Smooth muscle cell (in vitro differentiated cells): ENCODE data around the gene CCL26. TPM values are rescaled to one million over a fixed set of nuclear protein-coding genes. Genes with fewer than 3 reads are reported as not detected.
"Not testable (repeated sequence)": the region's sequence is repeated elsewhere in the genome, so short reads cannot be mapped to it uniquely, and the experiment has no call there.

Experiments used
- DNase-seq: peaks from one replicate; lab custom pipeline; 2025; ENCODE audit not compliant: unreplicated experiment; lab: John Stamatoyannopoulos, UW
- H2AFZ ChIP-seq: fragments of 200-600 bp; sonication (generic); 2 replicates; pipeline ENCODE4 v1.6.0; 2016; ENCODE audit warnings: antibody characterized with exemption, low read depth, mild to moderate bottlenecking
- H3F3A ChIP-seq: fragments of 200-600 bp; sonication (generic); 2 replicates; pipeline ENCODE4 v1.6.0; 2017; ENCODE audit warnings: antibody characterized with exemption, low read depth
- H3K27ac ChIP-seq: fragments of 200-600 bp; sonication (generic); 2 replicates; pipeline ENCODE4 v1.5.1; 2016; ENCODE audit warnings: low read depth, mild to moderate bottlenecking
- H3K27me3 ChIP-seq: fragments of 200-600 bp; sonication (generic); 2 replicates; pipeline ENCODE4 v1.6.1; 2016; ENCODE audit warnings: low read depth, mild to moderate bottlenecking
- H3K36me3 ChIP-seq: fragments of 200-600 bp; sonication (generic); 2 replicates; pipeline ENCODE4 v1.5.1; 2016; ENCODE audit warnings: low read depth
- H3K4me1 ChIP-seq: fragments of 200-600 bp; sonication (generic); 2 replicates; pipeline ENCODE4 v1.5.1; 2016; ENCODE audit warnings: low read depth
- H3K4me2 ChIP-seq: fragments of 200-600 bp; sonication (generic); 2 replicates; pipeline ENCODE4 v1.6.0; 2016; ENCODE audit warnings: mild to moderate bottlenecking
- H3K4me3 ChIP-seq: fragments of 200-600 bp; sonication (generic); 2 replicates; pipeline ENCODE4 v1.5.1; 2016; ENCODE audit warnings: mild to moderate bottlenecking
- H3K79me2 ChIP-seq: fragments of 200-600 bp; sonication (generic); 2 replicates; pipeline ENCODE4 v1.6.0; 2016; ENCODE audit warnings: low read depth, mild to moderate bottlenecking
- H3K9ac ChIP-seq: fragments of 200-600 bp; sonication (generic); 2 replicates; pipeline ENCODE4 v1.6.0; 2016; ENCODE audit warnings: low read depth
- H3K9me3 ChIP-seq: fragments of 200-600 bp; sonication (generic); replicated peaks from 2 replicates; pipeline ENCODE4 v1.5.1; 2016; ENCODE audit warnings: low read depth
- H4K20me1 ChIP-seq: fragments of 200-600 bp; sonication (generic); 2 replicates; pipeline ENCODE4 v1.6.0; 2016; ENCODE audit warnings: low read depth
- WGBS: methylation state at CpG from one replicate; pipeline ENCODE4 v1.1.7; 2016; ENCODE audit warnings: low lambda C conversion rate; 5-methylcytosine and 5-hydroxymethylcytosine counted together
- polyA plus RNA-seq: library from polyadenylated mRNA; unstranded; fragments of >200 nt; fragmentation: Nextera tagmentation; extraction: Ambion mirVana; gene quantifications from 2 replicates; pipeline ENCODE4 v1.2.1, GENCODE V29; 2016
- total RNA-seq: library from RNA; depleted of rRNA; stranded (reverse); fragments of >200 nt; gene quantifications from 2 replicates; pipeline ENCODE4 v1.2.3, GENCODE V29; 2014
- TF ChIP-seq, protein P1 (sequence below): fragments of 200-600 bp; sonication (generic); IDR thresholded peaks from 2 replicates; pipeline ENCODE4 v1.5.1; 2017; ENCODE audit warnings: borderline replicate concordance, mild to moderate bottlenecking, antibody characterized with exemption; ENCODE audit not compliant: insufficient read depth, poor library complexity, severe bottlenecking

CCL26 gene
- total and polyA plus RNA-seq, 2 experiments from 2014 or later, result 1.2 TPM; not detected in 1

DNA sequence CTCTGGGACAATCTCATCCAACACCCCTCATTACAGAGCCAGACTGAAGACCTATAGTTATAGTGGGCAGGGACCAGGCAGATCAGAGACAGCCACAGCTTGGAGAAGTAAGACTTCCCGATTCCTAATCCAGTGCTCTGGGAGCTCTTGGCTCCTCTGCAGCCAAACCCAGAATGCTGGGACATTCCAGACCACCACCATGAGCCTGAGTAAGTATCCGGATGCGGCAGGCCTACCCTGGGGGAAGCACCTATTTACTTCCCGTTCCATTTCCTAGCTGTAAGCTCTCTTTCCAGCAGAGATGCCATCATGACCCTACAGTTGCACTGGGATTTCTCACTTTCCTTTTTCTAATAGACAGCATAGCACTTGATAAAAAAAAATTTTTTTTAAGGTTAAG lies 49.6 kb downstream of the CCL26 start:
- TF ChIP-seq, protein P1, sequence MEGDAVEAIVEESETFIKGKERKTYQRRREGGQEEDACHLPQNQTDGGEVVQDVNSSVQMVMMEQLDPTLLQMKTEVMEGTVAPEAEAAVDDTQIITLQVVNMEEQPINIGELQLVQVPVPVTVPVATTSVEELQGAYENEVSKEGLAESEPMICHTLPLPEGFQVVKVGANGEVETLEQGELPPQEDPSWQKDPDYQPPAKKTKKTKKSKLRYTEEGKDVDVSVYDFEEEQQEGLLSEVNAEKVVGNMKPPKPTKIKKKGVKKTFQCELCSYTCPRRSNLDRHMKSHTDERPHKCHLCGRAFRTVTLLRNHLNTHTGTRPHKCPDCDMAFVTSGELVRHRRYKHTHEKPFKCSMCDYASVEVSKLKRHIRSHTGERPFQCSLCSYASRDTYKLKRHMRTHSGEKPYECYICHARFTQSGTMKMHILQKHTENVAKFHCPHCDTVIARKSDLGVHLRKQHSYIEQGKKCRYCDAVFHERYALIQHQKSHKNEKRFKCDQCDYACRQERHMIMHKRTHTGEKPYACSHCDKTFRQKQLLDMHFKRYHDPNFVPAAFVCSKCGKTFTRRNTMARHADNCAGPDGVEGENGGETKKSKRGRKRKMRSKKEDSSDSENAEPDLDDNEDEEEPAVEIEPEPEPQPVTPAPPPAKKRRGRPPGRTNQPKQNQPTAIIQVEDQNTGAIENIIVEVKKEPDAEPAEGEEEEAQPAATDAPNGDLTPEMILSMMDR, result no peak

DNA sequence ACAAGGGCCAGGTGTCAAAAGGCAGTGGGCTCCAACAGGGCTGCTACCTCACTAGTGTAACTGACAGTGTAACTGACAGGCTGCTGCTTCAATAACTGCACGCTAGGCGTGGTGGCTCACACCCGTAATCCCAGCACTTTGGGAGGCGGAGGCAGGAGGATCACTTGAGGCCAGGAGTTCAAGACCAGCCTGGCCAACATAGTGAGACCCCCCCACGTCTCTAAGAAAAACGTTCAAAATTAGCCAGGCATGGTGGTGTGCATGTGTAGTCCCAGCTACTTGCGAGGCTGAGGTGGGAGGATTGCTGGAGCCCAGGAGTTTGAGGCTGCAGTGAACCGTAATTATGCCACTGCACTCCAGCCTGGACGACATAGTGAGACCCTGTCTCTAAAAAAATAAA lies 50.1 kb downstream of the CCL26 start:
- 96% methylated on average over 9 of the region's 9 CpGs for WGBS
- not testable (repeated sequence) for DNase-seq

More for the DNA sequence above, 49.6 kb downstream of the CCL26 start:
- Histone ChIP-seq H3F3A (peaks cover under 1% of the 10 kb centered on the region), H3K36me3 (no peaks in the 10 kb centered on the region), H3K4me3 (no peak overlapping the region), H3K4me2 (no peak overlapping the region), H4K20me1 (no peaks in the 10 kb centered on the region), H3K79me2 (no peaks in the 10 kb centered on the region), H3K27ac (no peak overlapping the region), H3K27me3 (no peaks in the 10 kb centered on the region), H2AFZ (no peak overlapping the region), H3K4me1 (no peaks in the 10 kb centered on the region), H3K9me3 (no peaks in the 10 kb centered on the region), H3K9ac (no peak overlapping the region)
- no peak for DNase-seq
- WGBS, result 84% methylated on average over 4 of the region's 4 CpGs

GRCh38 chr7:75721426-75721825 lies 50.6 kb downstream of the CCL26 start:
- 97% methylated on average over 2 of the region's 2 CpGs for WGBS
- no peak overlapping the region for H3K9ac ChIP-seq

More for the DNA sequence above, 50.1 kb downstream of the CCL26 start:
- not testable (repeated sequence) for H2AFZ ChIP-seq, H3K27ac ChIP-seq, H3K4me2 ChIP-seq, H3K4me3 ChIP-seq, H3K36me3 ChIP-seq, H3K9ac ChIP-seq, H3F3A ChIP-seq, H3K79me2 ChIP-seq, H3K27me3 ChIP-seq, H3K9me3 ChIP-seq, H3K4me1 ChIP-seq, H4K20me1 ChIP-seq

GRCh38 chr7:75719626-75720025 lies 52.4 kb downstream of the CCL26 start:
- 95% methylated on average over 5 of the region's 5 CpGs for WGBS
- no peaks in the 10 kb centered on the region for H4K20me1 ChIP-seq
- H3K4me3 ChIP-seq, result no peak overlapping the region
- H3K36me3 ChIP-seq, result no peaks in the 10 kb centered on the region
- no peak overlapping the region for H3K27ac ChIP-seq
- no peaks in the 10 kb centered on the region for H3K79me2 ChIP-seq
- H2AFZ ChIP-seq, result no peak overlapping the region
- H3K27me3 ChIP-seq, result no peaks in the 10 kb centered on the region
- DNase-seq, result no peak
- H3K4me2 ChIP-seq, result no peak overlapping the region
- H3F3A ChIP-seq, result no peaks in the 10 kb centered on the region
- no peaks in the 10 kb centered on the region for H3K9me3 ChIP-seq
- TF ChIP-seq, protein P1, result no peak
- H3K4me1 ChIP-seq, result no peaks in the 10 kb centered on the region
- H3K9ac ChIP-seq, result no peak overlapping the region

More at GRCh38 chr7:75721426-75721825, 50.6 kb downstream of the CCL26 start:
- TF ChIP-seq, protein P1, result no peak
- H3K36me3 ChIP-seq, result no peaks in the 10 kb centered on the region
- no peaks in the 10 kb centered on the region for H3F3A ChIP-seq
- no peak overlapping the region for H3K27ac ChIP-seq
- H4K20me1 ChIP-seq, result no peaks in the 10 kb centered on the region
- H3K27me3 ChIP-seq, result no peaks in the 10 kb centered on the region
- H3K4me2 ChIP-seq, result no peak overlapping the region
- no peak overlapping the region for H2AFZ ChIP-seq
- no peaks in the 10 kb centered on the region for H3K9me3 ChIP-seq
- no peak for DNase-seq
- H3K79me2 ChIP-seq, result no peaks in the 10 kb centered on the region
- no peaks in the 10 kb centered on the region for H3K4me1 ChIP-seq
- H3K4me3 ChIP-seq, result no peak overlapping the region

Other genes with a start within 250 kb of the CCL26 start
- 6.8 and 8.4 TPM in 2 replicates for gene HIP1, start 33.3 kb downstream of the CCL26 start, total RNA-seq
- gene HIP1, start 33.3 kb downstream of the CCL26 start, polyA plus RNA-seq, result 4.7 and 5.8 TPM in 2 replicates
- not detected in 2 replicates for gene CCL24, start 41.6 kb upstream of the CCL26 start, total RNA-seq
- not detected in 2 replicates for gene CCL24, start 41.6 kb upstream of the CCL26 start, polyA plus RNA-seq
- 36.6 and 43.9 TPM in 2 replicates for gene RHBDD2, start 106.8 kb upstream of the CCL26 start, total RNA-seq
- gene RHBDD2, start 106.8 kb upstream of the CCL26 start, polyA plus RNA-seq, result 97.6 and 105 TPM in 2 replicates
- gene POR, start 142.9 kb upstream of the CCL26 start, total RNA-seq, result 28.3 and 46.7 TPM in 2 replicates
- 52.7 and 63.4 TPM in 2 replicates for gene POR, start 142.9 kb upstream of the CCL26 start, polyA plus RNA-seq
- gene TMEM120A, start 222.4 kb upstream of the CCL26 start, total RNA-seq, result 20.3 and 42.9 TPM in 2 replicates
- gene TMEM120A, start 222.4 kb upstream of the CCL26 start, polyA plus RNA-seq, result 37.2 and 45.5 TPM in 2 replicates